T-helper 2 cell treated with Interferon-gamma antibody and Interleukin-4, amounts not matched to agents 100 ng/mL and 5 ng/mL, for 36 hours (primary cell): Measurements from ENCODE around the gene TSSK2. TPM values are rescaled to one million over a fixed set of nuclear protein-coding genes. Genes with fewer than 3 reads are reported as not detected.
"Not testable (repeated sequence)": the region's sequence is repeated elsewhere in the genome, so short reads cannot be mapped to it uniquely, and the experiment has no call there.

Experiments
- intact Hi-C: fragments of 100-400 bp; cut with micrococcal nuclease; formaldehyde crosslinking; loops from one replicate; pipeline ENCODE4 v1.15.1; 2023
- total RNA-seq: library from RNA; stranded (reverse); gene quantifications from 2 replicates; pipeline ENCODE4 v1.2.3, GENCODE V29; 2022

The TSSK2 gene
- total RNA-seq, 1 donor from 2014 or later, result not detected

GRCh38 chr22:19139974-19140373, 8.9 kb downstream of the TSSK2 start:
- intact Hi-C loops, result no loop called here

GRCh38 chr22:19142394-19142793, 11.3 kb downstream of the TSSK2 start:
- intact Hi-C loops, result no loop called here

- intact Hi-C loops, result no loop called here
Observed at GRCh38 chr22:19143212-19143611, 12.1 kb downstream of the TSSK2 start.

GRCh38 chr22:19143967-19144400, 12.9 kb downstream of the TSSK2 start:
- intact Hi-C loops, result loop anchor here (1.0 kb wide), 5 partner anchors 22 to 335 kb away; partner anchors contain the start of genes C22orf39, CDC45, DGCR2 and SLC25A1

- intact Hi-C loops, result no loop called here
Observed at GRCh38 chr22:19146215-19146968, 15.3 kb downstream of the TSSK2 start.

- intact Hi-C loops, result no loop called here
Observed at GRCh38 chr22:19147195-19147780, 16.2 kb downstream of the TSSK2 start.

- intact Hi-C loops, result no loop called here
Observed at GRCh38 chr22:19148417-19149046, 17.4 kb downstream of the TSSK2 start.

- intact Hi-C loops, result no loop called here
Observed at GRCh38 chr22:19149047-19149883, 18.2 kb downstream of the TSSK2 start.

GRCh38 chr22:19149991-19150390, 18.9 kb downstream of the TSSK2 start, which contains the start of gene GSC2:
GSC2 (minus strand) TSS chr22:19150292; CDS start chr22:19150283, 9 bp downstream.
- intact Hi-C loops, result no loop called here

- intact Hi-C loops, result no loop called here
Observed at GRCh38 chr22:19150482-19151328, 19.6 kb downstream of the TSSK2 start.

GRCh38 chr22:19151329-19152191, 20.5 kb downstream of the TSSK2 start:
- intact Hi-C loops, result no loop called here

- intact Hi-C loops, result no loop called here
Observed at GRCh38 chr22:19152942-19153883, 22.1 kb downstream of the TSSK2 start.

GRCh38 chr22:19156109-19156508, 25.0 kb downstream of the TSSK2 start:
- intact Hi-C loops, result not testable (repeated sequence)

- intact Hi-C loops, result not testable (repeated sequence)
Observed at GRCh38 chr22:19158649-19159048, 27.5 kb downstream of the TSSK2 start.

GRCh38 chr22:19164425-19164824, 33.3 kb downstream of the TSSK2 start:
- intact Hi-C loops, result no loop called here

GRCh38 chr22:19166421-19166820, 35.3 kb downstream of the TSSK2 start:
- intact Hi-C loops, result no loop called here

- intact Hi-C loops, result no loop called here
Observed at GRCh38 chr22:19167106-19167869, 36.2 kb downstream of the TSSK2 start.
